Astrocyte (in vitro differentiated cells and primary cell): ENCODE data around the gene ANKRD40. TPM values are rescaled to one million over a fixed set of nuclear protein-coding genes. Genes with fewer than 3 reads are reported as not detected.
A peak's percentile ranks its signal among the peaks of the same experiment; 100 is the strongest.

Source experiments
- DNase-seq: peaks from one replicate; pipeline ENCODE4 v3.0.0-alpha.2; 2010; ENCODE audit warnings: low read depth
- FAIRE-seq: peaks from 2 replicates; lab custom pipeline; 2011; peaks lifted over from hg19 to GRCh38; lab: Jason Lieb, UNC
- H2AFZ ChIP-seq: 2 replicates; pipeline ENCODE4 v1.6.0; 2012; ENCODE audit warnings: low read depth, low read length, inconsistent platforms
- H3K27ac ChIP-seq: 2 replicates; pipeline ENCODE4 v1.5.1; 2011; ENCODE audit warnings: low read depth, low read length, inconsistent platforms
- H3K27me3 ChIP-seq: 2 replicates; pipeline ENCODE4 v1.6.0; 2011; ENCODE audit warnings: low read length, inconsistent platforms; ENCODE audit not compliant: insufficient read depth
- H3K36me3 ChIP-seq: 2 replicates; pipeline ENCODE4 v1.5.1; 2011; ENCODE audit warnings: low read length, inconsistent platforms; ENCODE audit not compliant: insufficient read depth
- H3K4me1 ChIP-seq: 2 replicates; pipeline ENCODE4 v1.5.1; 2011; ENCODE audit warnings: low read length, inconsistent platforms; ENCODE audit not compliant: insufficient read depth
- H3K4me2 ChIP-seq: 2 replicates; pipeline ENCODE4 v1.6.0; 2012; ENCODE audit warnings: low read length, inconsistent platforms
- H3K4me3 ChIP-seq: 2 replicates; pipeline ENCODE4 v1.5.1; 2011; ENCODE audit warnings: low read depth, mild to moderate bottlenecking, low read length, inconsistent platforms; ENCODE audit not compliant: insufficient read depth
- H3K79me2 ChIP-seq: 2 replicates; pipeline ENCODE4 v1.6.0; 2012; ENCODE audit warnings: mild to moderate bottlenecking, low read length, inconsistent platforms; ENCODE audit not compliant: insufficient read depth
- H3K9ac ChIP-seq: 2 replicates; pipeline ENCODE4 v1.6.0; 2012; ENCODE audit warnings: mild to moderate bottlenecking, low read length, inconsistent platforms
- H3K9me3 ChIP-seq: 2 replicates; pipeline ENCODE4 v1.5.1; 2012; ENCODE audit warnings: low read depth, mild to moderate bottlenecking, low read length, inconsistent platforms; ENCODE audit not compliant: insufficient read depth
- H4K20me1 ChIP-seq: 2 replicates; pipeline ENCODE4 v1.6.0; 2012; ENCODE audit warnings: low read length, inconsistent platforms; ENCODE audit not compliant: insufficient read depth
- H3K27ac Mint-ChIP-seq: one replicate; pipeline ENCODE4 v1.8.0; 2021; ENCODE audit warnings: mild to moderate bottlenecking, mixed read lengths; ENCODE audit not compliant: unreplicated experiment
- H3K27me3 Mint-ChIP-seq: one replicate; pipeline ENCODE4 v1.8.0; 2021; ENCODE audit warnings: low read depth, mixed read lengths; ENCODE audit not compliant: unreplicated experiment
- H3K36me3 Mint-ChIP-seq: one replicate; pipeline ENCODE4 v1.8.0; 2021; ENCODE audit warnings: low read depth, mixed read lengths; ENCODE audit not compliant: unreplicated experiment
- H3K4me1 Mint-ChIP-seq: one replicate; pipeline ENCODE4 v1.8.0; 2021; ENCODE audit warnings: low read depth, mixed read lengths; ENCODE audit not compliant: unreplicated experiment
- H3K4me3 Mint-ChIP-seq: one replicate; pipeline ENCODE4 v1.8.0; 2021; ENCODE audit warnings: mild to moderate bottlenecking, moderate library complexity, mixed read lengths; ENCODE audit not compliant: unreplicated experiment
- H3K9me3 Mint-ChIP-seq: one replicate; pipeline ENCODE4 v1.8.0; 2021; ENCODE audit warnings: mild to moderate bottlenecking, mixed read lengths; ENCODE audit not compliant: unreplicated experiment
- CTCF ChIP-seq: IDR thresholded peaks from 2 replicates; pipeline ENCODE4 v1.5.1; 2011; ENCODE audit warnings: low read depth, mild to moderate bottlenecking, inconsistent platforms, low read length, moderate library complexity; ENCODE audit not compliant: insufficient read depth
- EZH2 ChIP-seq: IDR thresholded peaks from 2 replicates; pipeline ENCODE4 v1.6.1; 2012; ENCODE audit warnings: mild to moderate bottlenecking, low read length, inconsistent platforms; ENCODE audit not compliant: insufficient read depth
- total RNA-seq: library from RNA; stranded (reverse); gene quantifications from 2 replicates; pipeline ENCODE4 v1.2.1, GENCODE V29; 2021

Gene ANKRD40
- total RNA-seq, 1 donor from 2014 or later = 38.3 TPM

- H3K4me3 Mint-ChIP-seq = no peak overlapping the region
- H3K27me3 ChIP-seq = no peaks in the 10 kb centered on the region
- TF ChIP-seq CTCF (no peak), EZH2 (no peak)
- no peak overlapping the region for H3K4me3 ChIP-seq
- FAIRE-seq (peak; percentile 47), DNase-seq (no peak)
- H3K36me3 ChIP-seq = peaks cover 83% of the 10 kb centered on the region
- H3K4me2 ChIP-seq = no peak overlapping the region
- no peaks in the 10 kb centered on the region for H3K9me3 Mint-ChIP-seq
- peaks cover 42% of the 10 kb centered on the region for H4K20me1 ChIP-seq
- H3K36me3 Mint-ChIP-seq = peaks cover 17% of the 10 kb centered on the region
- peaks cover 34% of the 10 kb centered on the region for H3K79me2 ChIP-seq
- H3K9me3 ChIP-seq = no peaks in the 10 kb centered on the region
- H3K4me1 Mint-ChIP-seq = peaks cover under 1% of the 10 kb centered on the region
- H2AFZ ChIP-seq = no peak overlapping the region
- H3K27me3 Mint-ChIP-seq = no peaks in the 10 kb centered on the region
- H3K27ac ChIP-seq = no peak overlapping the region
- no peaks in the 10 kb centered on the region for H3K4me1 ChIP-seq
- H3K9ac ChIP-seq = no peak overlapping the region
- H3K27ac Mint-ChIP-seq = no peak overlapping the region
Measured at GRCh38 chr17:50749245-50749644, 41.5 kb upstream of the ANKRD40 start.

GRCh38 chr17:50745631-50746030, 37.9 kb upstream of the ANKRD40 start:
- Histone ChIP-seq H4K20me1 (peaks cover 63% of the 10 kb centered on the region), H3K27me3 (no peaks in the 10 kb centered on the region), H2AFZ (no peak overlapping the region), H3K27ac (no peak overlapping the region), H3K4me2 (no peak overlapping the region), H3K36me3 (peaks cover 89% of the 10 kb centered on the region), H3K4me1 (no peaks in the 10 kb centered on the region), H3K9me3 (no peaks in the 10 kb centered on the region), H3K79me2 (peaks cover 51% of the 10 kb centered on the region), H3K9ac (no peak overlapping the region), H3K4me3 (no peak overlapping the region)
- H3K27me3 Mint-ChIP-seq = no peaks in the 10 kb centered on the region
- H3K27ac Mint-ChIP-seq = no peak overlapping the region
- no peak overlapping the region for H3K4me3 Mint-ChIP-seq
- FAIRE-seq = no peak
- DNase-seq = no peak
- H3K9me3 Mint-ChIP-seq = no peaks in the 10 kb centered on the region
- TF ChIP-seq CTCF = no peak
- no peak for TF ChIP-seq EZH2
- H3K4me1 Mint-ChIP-seq = peaks cover 3% of the 10 kb centered on the region
- H3K36me3 Mint-ChIP-seq = peaks cover 21% of the 10 kb centered on the region

GRCh38 chr17:50739098-50739497, 31.4 kb upstream of the ANKRD40 start:
- Histone ChIP-seq H3K27ac (no peak overlapping the region), H3K9ac (no peak overlapping the region), H3K27me3 (no peaks in the 10 kb centered on the region), H3K4me1 (peaks cover 3% of the 10 kb centered on the region), H2AFZ (no peak overlapping the region), H3K36me3 (peaks cover 45% of the 10 kb centered on the region), H3K79me2 (peaks cover 83% of the 10 kb centered on the region), H3K9me3 (no peaks in the 10 kb centered on the region), H3K4me2 (no peak overlapping the region), H4K20me1 (peaks cover 87% of the 10 kb centered on the region), H3K4me3 (no peak overlapping the region)
- Mint-ChIP-seq H3K27me3 (no peaks in the 10 kb centered on the region), H3K36me3 (peaks cover 11% of the 10 kb centered on the region), H3K9me3 (no peaks in the 10 kb centered on the region), H3K4me1 (peaks cover 20% of the 10 kb centered on the region), H3K27ac (peak overlapping the region; percentile 36), H3K4me3 (no peak overlapping the region)
- TF ChIP-seq CTCF (no peak), EZH2 (no peak)
- DNase-seq (no peak), FAIRE-seq (no peak)
